RWPE2 (cell line): ENCODE results near the gene PAPPA2.

ENCODE experiments used
- ATAC-seq: fragments of 200-7000 bp; cut with Tn5 transposase; 3 replicates; pipeline ENCODE4 v1.9.1; 2021; ENCODE audit warnings: low read depth
- DNase-seq: peaks from one replicate; pipeline ENCODE4 v3.0.0-alpha.2; 2020; ENCODE audit warnings: low spot score
- H3K27ac ChIP-seq: fragments of 450-650 bp; 2 replicates; pipeline ENCODE4 v1.5.1; 2017; ENCODE audit warnings: mild to moderate bottlenecking; ENCODE audit not compliant: poor library complexity, severe bottlenecking
- H3K27me3 ChIP-seq: fragments of 250-450 bp; sonication (Bioruptor Pico); 2 replicates; pipeline ENCODE4 v1.5.1; 2021; ENCODE audit warnings: mild to moderate bottlenecking, moderate library complexity; ENCODE audit not compliant: insufficient read depth, poor library complexity, severe bottlenecking
- H3K36me3 ChIP-seq: fragments of 250-450 bp; sonication (Bioruptor Pico); 2 replicates; pipeline ENCODE4 v1.5.1; 2020; ENCODE audit warnings: low read depth, mild to moderate bottlenecking, moderate library complexity
- H3K4me1 ChIP-seq: fragments of 250-450 bp; sonication (Bioruptor Pico); 2 replicates; pipeline ENCODE4 v1.5.1; 2021; ENCODE audit warnings: mild to moderate bottlenecking, moderate library complexity; ENCODE audit not compliant: insufficient read depth, poor library complexity, severe bottlenecking
- H3K4me3 ChIP-seq: fragments of 250-450 bp; sonication (Bioruptor Pico); 2 replicates; pipeline ENCODE4 v1.5.1; 2021; ENCODE audit warnings: mild to moderate bottlenecking, moderate library complexity; ENCODE audit not compliant: severe bottlenecking
- H3K9me3 ChIP-seq: fragments of 250-450 bp; sonication (Bioruptor Pico); 2 replicates; pipeline ENCODE4 v1.5.1; 2021; ENCODE audit warnings: mild to moderate bottlenecking, moderate library complexity; ENCODE audit not compliant: severe bottlenecking
- TF ChIP-seq, protein P1 (sequence below): fragments of 450-650 bp; IDR thresholded peaks from one replicate; pipeline ENCODE4 v1.5.1; 2017; ENCODE audit warnings: mild to moderate bottlenecking, moderate library complexity; ENCODE audit not compliant: poor library complexity, severe bottlenecking

The PAPPA2 gene

DNA sequence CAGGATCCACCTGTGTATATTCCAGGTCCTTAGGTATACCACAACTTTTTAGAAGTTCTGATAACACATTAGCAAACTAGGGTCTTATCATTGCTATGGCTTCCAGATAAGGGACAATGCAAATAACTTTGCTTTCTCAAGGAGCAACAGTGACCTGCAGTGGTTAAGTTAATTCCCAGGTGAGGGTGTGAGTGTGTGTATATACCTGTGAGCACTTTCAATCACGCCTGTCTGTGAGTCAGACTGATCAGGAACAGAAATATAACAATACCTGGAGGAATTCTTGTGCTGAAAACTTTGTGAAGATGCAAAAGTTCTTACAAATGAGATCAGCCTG, 317.0 kb downstream of the PAPPA2 start:
- H3K4me1 ChIP-seq, result no peaks in the 10 kb centered on the region
- DNase-seq (no peak), ATAC-seq (no peak)
- H3K4me3 ChIP-seq, result no peak overlapping the region
- H3K27me3 ChIP-seq, result no peaks in the 10 kb centered on the region
- H3K27ac ChIP-seq, result no peak overlapping the region
- H3K9me3 ChIP-seq, result no peaks in the 10 kb centered on the region
- TF ChIP-seq, protein P1, sequence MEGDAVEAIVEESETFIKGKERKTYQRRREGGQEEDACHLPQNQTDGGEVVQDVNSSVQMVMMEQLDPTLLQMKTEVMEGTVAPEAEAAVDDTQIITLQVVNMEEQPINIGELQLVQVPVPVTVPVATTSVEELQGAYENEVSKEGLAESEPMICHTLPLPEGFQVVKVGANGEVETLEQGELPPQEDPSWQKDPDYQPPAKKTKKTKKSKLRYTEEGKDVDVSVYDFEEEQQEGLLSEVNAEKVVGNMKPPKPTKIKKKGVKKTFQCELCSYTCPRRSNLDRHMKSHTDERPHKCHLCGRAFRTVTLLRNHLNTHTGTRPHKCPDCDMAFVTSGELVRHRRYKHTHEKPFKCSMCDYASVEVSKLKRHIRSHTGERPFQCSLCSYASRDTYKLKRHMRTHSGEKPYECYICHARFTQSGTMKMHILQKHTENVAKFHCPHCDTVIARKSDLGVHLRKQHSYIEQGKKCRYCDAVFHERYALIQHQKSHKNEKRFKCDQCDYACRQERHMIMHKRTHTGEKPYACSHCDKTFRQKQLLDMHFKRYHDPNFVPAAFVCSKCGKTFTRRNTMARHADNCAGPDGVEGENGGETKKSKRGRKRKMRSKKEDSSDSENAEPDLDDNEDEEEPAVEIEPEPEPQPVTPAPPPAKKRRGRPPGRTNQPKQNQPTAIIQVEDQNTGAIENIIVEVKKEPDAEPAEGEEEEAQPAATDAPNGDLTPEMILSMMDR, result no peak
- no peaks in the 10 kb centered on the region for H3K36me3 ChIP-seq

DNA sequence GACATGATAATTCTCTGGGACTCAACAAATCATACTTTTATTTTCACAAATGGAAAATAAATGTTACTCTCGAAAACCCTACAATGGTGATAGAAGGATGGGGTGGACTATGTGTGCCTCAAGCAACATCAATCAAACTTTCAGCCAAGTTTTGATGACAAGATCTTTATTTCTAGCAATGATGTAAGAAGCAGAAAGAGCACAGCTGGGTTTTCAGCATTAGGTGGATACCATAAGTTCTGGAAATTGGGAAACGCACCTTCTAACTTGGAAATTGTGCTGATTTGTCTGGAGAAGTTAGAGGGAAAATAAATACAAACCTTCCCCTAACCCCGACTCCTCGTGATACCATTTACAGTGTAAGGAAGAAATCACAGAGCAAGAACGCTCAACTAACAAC, 320.3 kb downstream of the PAPPA2 start:
- ATAC-seq (no peak), DNase-seq (no peak)
- no peaks in the 10 kb centered on the region for H3K4me1 ChIP-seq
- TF ChIP-seq, protein P1, result no peak
- no peak overlapping the region for H3K27ac ChIP-seq
- peaks cover 3% of the 10 kb centered on the region for H3K27me3 ChIP-seq
- H3K9me3 ChIP-seq, result no peaks in the 10 kb centered on the region
- H3K4me3 ChIP-seq, result no peak overlapping the region
- no peaks in the 10 kb centered on the region for H3K36me3 ChIP-seq

DNA sequence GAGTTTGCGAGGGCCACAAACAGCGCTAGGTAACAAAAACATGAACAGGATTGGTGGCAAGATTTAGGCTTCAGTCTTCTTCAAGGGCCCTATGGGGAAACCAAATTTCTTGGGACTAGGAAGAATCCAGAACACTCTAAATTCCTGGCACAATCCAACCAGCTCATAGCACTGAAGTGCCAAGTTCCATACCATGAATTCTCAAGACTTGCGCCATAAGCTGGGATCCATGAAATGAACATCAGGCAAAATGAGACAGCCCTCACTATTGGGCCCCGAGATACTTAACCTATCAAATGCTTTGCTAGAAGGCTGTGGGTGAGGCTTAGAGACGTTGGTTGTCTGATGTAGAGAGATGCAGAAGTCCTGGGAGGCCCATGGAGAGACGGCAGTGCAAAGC, 322.1 kb downstream of the PAPPA2 start:
- H3K4me1 ChIP-seq, result no peaks in the 10 kb centered on the region
- H3K4me3 ChIP-seq, result no peak overlapping the region
- TF ChIP-seq, protein P1, result no peak
- DNase-seq (no peak), ATAC-seq (no peak)
- H3K9me3 ChIP-seq, result no peaks in the 10 kb centered on the region
- H3K36me3 ChIP-seq, result no peaks in the 10 kb centered on the region
- no peak overlapping the region for H3K27ac ChIP-seq
- H3K27me3 ChIP-seq, result peaks cover 3% of the 10 kb centered on the region

DNA sequence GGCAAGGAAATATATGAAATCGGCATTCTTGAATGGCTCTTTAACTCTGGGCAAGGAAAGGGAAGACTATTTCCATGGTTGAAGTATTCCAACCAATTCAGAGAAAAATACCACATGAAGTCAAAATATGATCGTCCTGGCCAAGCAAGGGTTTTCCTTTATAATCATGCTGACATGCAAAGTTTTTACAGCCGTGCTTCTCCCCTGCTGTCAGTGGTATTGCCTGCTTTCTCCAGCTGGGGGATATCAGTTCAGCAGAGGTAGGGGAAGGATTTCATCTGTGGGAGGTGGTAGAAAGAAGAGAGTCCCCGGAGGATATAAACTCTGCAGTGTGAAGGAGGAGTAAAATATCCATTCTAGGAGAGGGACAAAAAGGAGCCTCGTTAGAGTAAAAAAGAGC, 322.8 kb downstream of the PAPPA2 start:
- H3K27ac ChIP-seq, result no peak overlapping the region
- ATAC-seq (no peak), DNase-seq (no peak)
- no peak overlapping the region for H3K4me3 ChIP-seq
- H3K9me3 ChIP-seq, result no peaks in the 10 kb centered on the region
- H3K36me3 ChIP-seq, result no peaks in the 10 kb centered on the region
- no peaks in the 10 kb centered on the region for H3K4me1 ChIP-seq
- TF ChIP-seq, protein P1, result no peak
- H3K27me3 ChIP-seq, result peaks cover 3% of the 10 kb centered on the region

DNA sequence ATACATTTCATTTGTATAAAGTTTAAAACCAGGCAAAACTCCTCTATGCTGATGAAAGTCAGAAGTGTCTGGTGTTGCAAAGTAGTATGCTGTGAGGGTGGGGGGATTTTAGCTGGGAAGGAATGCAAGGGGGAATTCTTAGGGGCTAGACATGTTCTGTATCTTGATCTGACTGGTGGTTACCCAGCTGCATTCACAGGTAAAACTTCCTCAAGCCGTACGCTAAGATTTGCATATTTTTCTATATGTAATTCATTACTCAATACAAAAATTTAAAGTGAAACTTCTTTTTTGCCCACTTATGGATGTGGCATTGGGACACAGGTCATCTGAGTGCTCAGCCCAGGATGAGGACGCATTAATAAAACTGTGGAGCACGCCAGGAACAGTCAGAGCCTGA, 323.3 kb downstream of the PAPPA2 start:
- TF ChIP-seq, protein P1, result no peak
- no peak overlapping the region for H3K27ac ChIP-seq
- DNase-seq (no peak), ATAC-seq (no peak)
- H3K36me3 ChIP-seq, result no peaks in the 10 kb centered on the region
- no peak overlapping the region for H3K4me3 ChIP-seq
- H3K27me3 ChIP-seq, result peaks cover 3% of the 10 kb centered on the region
- no peaks in the 10 kb centered on the region for H3K9me3 ChIP-seq
- H3K4me1 ChIP-seq, result no peaks in the 10 kb centered on the region
